GM10266 (cell line): ENCODE measurements around the gene PITX1.

Source experiments
- DNase-seq: peaks from one replicate; pipeline ENCODE4 v3.0.0; 2012; ENCODE audit errors: extremely low spot score
- CTCF ChIP-seq: IDR thresholded peaks from 2 replicates; pipeline ENCODE4 v1.5.1; 2012; ENCODE audit warnings: mild to moderate bottlenecking, low read depth; ENCODE audit not compliant: control insufficient read depth, insufficient read depth; ENCODE audit errors: missing control alignments

The PITX1 gene

GRCh38 chr5:135032695-135032998 is 1.4 kb downstream of the PITX1 start:
- TF ChIP-seq CTCF = no peak
- no peak for DNase-seq

GRCh38 chr5:135031813-135032694 is 2.0 kb downstream of the PITX1 start:
- DNase-seq = no peak
- no peak for TF ChIP-seq CTCF

DNA sequence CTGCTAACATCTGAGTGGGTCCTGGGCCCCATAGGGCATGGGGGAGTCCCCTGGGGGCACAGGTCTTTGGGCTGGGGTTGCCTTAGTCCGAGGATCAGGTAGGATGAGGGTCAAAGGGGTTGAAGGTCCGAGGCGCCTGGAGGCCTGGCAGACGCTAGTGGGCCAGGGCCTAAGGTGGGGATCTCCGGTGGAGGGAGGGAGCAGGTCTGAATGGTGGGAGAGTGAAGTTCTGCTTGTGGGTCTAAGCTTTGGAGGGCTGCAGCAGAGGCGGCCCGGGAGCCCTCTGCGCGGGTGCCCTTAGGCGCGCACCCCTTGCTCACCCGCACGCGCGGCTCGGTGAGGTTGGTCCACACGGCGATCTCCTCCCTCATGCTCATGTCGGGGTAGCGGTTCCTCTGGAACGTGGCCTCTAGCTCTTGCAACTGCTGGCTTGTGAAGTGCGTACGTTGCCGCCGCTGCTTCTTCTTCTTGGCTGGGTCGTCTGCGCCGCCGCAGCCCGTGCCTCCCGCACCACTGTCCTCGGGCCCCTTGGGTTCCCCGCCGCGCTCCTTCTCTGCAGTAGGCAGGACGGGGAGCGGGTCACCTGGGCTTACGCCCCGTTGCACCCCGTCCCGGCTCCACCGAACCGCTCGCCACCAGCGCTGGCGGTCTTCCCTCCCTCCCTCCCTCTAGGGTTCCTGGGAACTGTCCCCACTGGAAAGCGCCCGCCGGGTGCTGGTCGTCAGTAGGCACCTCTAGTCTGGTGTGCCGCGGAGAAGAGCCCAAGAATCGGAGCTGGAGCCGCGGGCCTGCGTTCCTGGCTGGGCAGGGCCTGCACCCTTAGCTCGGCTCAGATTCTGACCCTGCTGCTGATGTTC is 2.8 kb downstream of the PITX1 start:
- no peak for DNase-seq
- TF ChIP-seq CTCF = no peak

DNA sequence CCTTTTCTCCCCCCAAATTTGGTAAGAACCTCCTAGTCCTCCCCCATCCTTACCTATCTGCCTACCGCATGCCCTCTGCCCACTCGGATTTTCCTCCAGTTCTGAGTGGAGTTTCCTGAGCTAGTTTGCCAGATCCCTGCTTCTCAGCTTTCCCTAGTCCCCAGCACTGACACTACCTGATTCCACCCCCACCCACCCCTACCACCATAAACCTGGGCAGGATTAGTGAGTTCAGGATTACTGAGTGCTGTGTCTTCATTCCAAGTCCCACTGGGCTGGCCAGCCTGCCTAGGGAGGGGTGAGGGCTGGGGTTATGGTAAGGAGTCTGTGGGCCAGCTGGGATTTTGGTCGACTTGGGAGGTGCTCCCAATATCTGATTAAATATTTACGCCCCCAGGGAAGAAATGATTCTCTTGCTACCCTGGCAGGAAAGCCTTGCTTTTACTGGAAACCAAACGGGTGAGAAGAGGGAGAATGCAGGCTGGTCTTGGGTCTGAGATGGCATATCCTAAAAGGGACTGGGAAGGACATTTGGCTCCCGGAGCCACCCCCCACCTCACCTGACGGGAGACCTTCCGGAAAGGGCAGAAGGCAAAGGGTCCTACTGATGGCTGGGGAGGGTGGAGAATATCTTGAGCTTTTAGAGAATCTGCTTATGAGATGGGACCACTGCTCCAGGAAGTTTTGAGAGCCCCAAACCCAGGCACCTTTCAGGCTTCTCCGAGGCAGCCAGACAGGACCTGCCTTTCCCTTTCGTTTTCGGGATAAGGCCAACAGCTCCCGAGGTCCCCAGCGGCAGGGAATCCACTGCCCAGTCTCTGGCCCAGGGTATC is 3.7 kb downstream of the PITX1 start:
- DNase-seq = no peak
- no peak for TF ChIP-seq CTCF

GRCh38 chr5:135029477-135030122 is 4.4 kb downstream of the PITX1 start:
- TF ChIP-seq CTCF = no peak
- DNase-seq = no peak

- TF ChIP-seq CTCF = no peak
- DNase-seq = no peak
Measured at GRCh38 chr5:135028791-135029476, 5.1 kb downstream of the PITX1 start.
